IMR-90 (cell line): Measurements from ENCODE around the gene KCNF1. TPM values are rescaled to one million over a fixed set of nuclear protein-coding genes. Genes with fewer than 3 reads are reported as not detected.

Source experiments
- ATAC-seq: fragments of 200-7000 bp; cut with Tn5 transposase; 2 replicates; pipeline ENCODE4 v1.9.1; 2020; ENCODE audit warnings: low read depth, mild to moderate bottlenecking, moderate library complexity
- BruUV-seq: library from RNA; stranded (reverse); fragments of 400-500 nt; replicated peaks from 2 replicates; lab custom pipeline; 2021; lab: Mats Ljungman, UMichigan
- CTCF ChIA-PET: fragments of 300-600 bp; formaldehyde crosslinking; extraction: SDS; loops from one replicate; lab custom pipeline; 2021; ENCODE audit warnings: antibody characterized with exemption; lab: Yijun Ruan, JAX
- POLR2A ChIA-PET: fragments of 300-600 bp; sonication (Branson Sonifier 250); formaldehyde crosslinking; loops from one replicate; lab custom pipeline; 2022; ENCODE audit warnings: antibody characterized with exemption; ENCODE audit not compliant: unreplicated experiment; lab: Charles Lee
- DNase-seq: peaks from one replicate; pipeline ENCODE4 v3.0.0; 2013
- H2AFZ ChIP-seq: replicated peaks from 2 replicates; pipeline ENCODE3; 2013; ENCODE audit warnings: low read length, mild to moderate bottlenecking; ENCODE audit not compliant: poor library complexity
- H2AK5ac ChIP-seq: 2 replicates; pipeline ENCODE4 v1.6.1; 2013; ENCODE audit warnings: low read depth, low read length, inconsistent platforms
- H2AK9ac ChIP-seq: replicated peaks from 2 replicates; pipeline ENCODE3; 2013; ENCODE audit warnings: mild to moderate bottlenecking, low read depth, low read length, moderate library complexity; ENCODE audit not compliant: poor library complexity
- H2BK120ac ChIP-seq: 2 replicates; pipeline ENCODE4 v1.6.1; 2013; ENCODE audit warnings: low read depth, low read length, inconsistent platforms
- H2BK15ac ChIP-seq: 3 replicates; pipeline ENCODE4 v1.6.1; 2013; ENCODE audit warnings: low read depth, low read length, inconsistent platforms
- H2BK20ac ChIP-seq: 2 replicates; pipeline ENCODE4 v1.6.1; 2013; ENCODE audit warnings: low read depth, mild to moderate bottlenecking, inconsistent platforms, low read length, moderate library complexity
- H2BK5ac ChIP-seq: 2 replicates; pipeline ENCODE4 v1.6.1; 2013; ENCODE audit warnings: mild to moderate bottlenecking, low read depth, low read length, inconsistent platforms; ENCODE audit not compliant: poor library complexity, severe bottlenecking
- H3K14ac ChIP-seq: replicated peaks from 2 replicates; pipeline ENCODE4 v1.6.1; 2013; ENCODE audit warnings: low read depth, low read length, inconsistent platforms
- H3K18ac ChIP-seq: 2 replicates; pipeline ENCODE4 v1.6.1; 2013; ENCODE audit warnings: low read depth, low read length, control low read depth
- H3K23ac ChIP-seq: 2 replicates; pipeline ENCODE4 v1.6.1; 2013; ENCODE audit warnings: low read depth, low read length, inconsistent platforms
- H3K27ac ChIP-seq: 2 replicates; pipeline ENCODE4 v1.5.1; 2013; ENCODE audit warnings: mild to moderate bottlenecking, control low read depth, low read length; ENCODE audit not compliant: insufficient read depth
- H3K27me3 ChIP-seq: 2 replicates; pipeline ENCODE4 v1.6.1; 2013; ENCODE audit warnings: low read length; ENCODE audit not compliant: control insufficient read depth, insufficient read depth
- H3K36me3 ChIP-seq: 2 replicates; pipeline ENCODE4 v1.6.1; 2013; ENCODE audit warnings: low read length, mixed read lengths; ENCODE audit not compliant: control insufficient read depth, insufficient read depth
- H3K4ac ChIP-seq: 2 replicates; pipeline ENCODE4 v1.6.1; 2013; ENCODE audit warnings: low read depth, low read length, inconsistent platforms
- H3K4me1 ChIP-seq: 2 replicates; pipeline ENCODE4 v1.6.1; 2013; ENCODE audit warnings: low read length, mixed read lengths; ENCODE audit not compliant: control insufficient read depth, insufficient read depth
- H3K4me2 ChIP-seq: 2 replicates; pipeline ENCODE4 v1.6.1; 2013; ENCODE audit warnings: low read depth, mild to moderate bottlenecking, control low read depth, low read length, moderate library complexity
- H3K4me3 ChIP-seq: 2 replicates; pipeline ENCODE4 v1.5.1; 2013; ENCODE audit warnings: low read depth, mild to moderate bottlenecking, control low read depth, low read length, moderate library complexity; ENCODE audit not compliant: insufficient read depth
- H3K56ac ChIP-seq: 2 replicates; pipeline ENCODE4 v1.6.1; 2013; ENCODE audit warnings: low read length, inconsistent platforms; ENCODE audit not compliant: insufficient read depth; ENCODE audit errors: extremely low read depth
- H3K79me1 ChIP-seq, 2 experiments: 2 replicates each; pipeline ENCODE4 v1.6.1; 2013; ENCODE audit warnings: low read length in 2 of 2, inconsistent platforms in 1 of 2, low read depth in 1 of 2
- H3K9ac ChIP-seq: 2 replicates; pipeline ENCODE4 v1.6.1; 2013; ENCODE audit warnings: low read depth, low read length, control low read depth
- H3K9me1 ChIP-seq: 2 replicates; pipeline ENCODE4 v1.6.1; 2013; ENCODE audit warnings: low read length, inconsistent platforms; ENCODE audit not compliant: insufficient read depth
- H3K9me3 ChIP-seq: 2 replicates; pipeline ENCODE4 v1.6.1; 2013; ENCODE audit warnings: low read length; ENCODE audit not compliant: control insufficient read depth, insufficient read depth
- H4K20me1 ChIP-seq: 2 replicates; pipeline ENCODE4 v1.6.1; 2013; ENCODE audit warnings: low read length, inconsistent platforms; ENCODE audit not compliant: insufficient read depth
- H4K5ac ChIP-seq: 2 replicates; pipeline ENCODE4 v1.6.1; 2013; ENCODE audit warnings: mild to moderate bottlenecking, low read depth, low read length, control low read depth
- H4K8ac ChIP-seq, 2 experiments: 2 replicates each; pipeline ENCODE4 v1.6.1; 2013; ENCODE audit warnings: low read depth in 2 of 2, low read length in 2 of 2, control low read depth in 1 of 2, inconsistent platforms in 1 of 2
- H4K91ac ChIP-seq: 2 replicates; pipeline ENCODE4 v1.6.1; 2013; ENCODE audit warnings: low read depth, low read length, inconsistent platforms; ENCODE audit not compliant: insufficient read depth
- BHLHE40 ChIP-seq: fragments of 150-350 bp; IDR thresholded peaks from 2 replicates; pipeline ENCODE4 v1.6.1; 2016; ENCODE audit warnings: mild to moderate bottlenecking, low read depth, low read length
- CEBPB ChIP-seq: IDR thresholded peaks from 2 replicates; pipeline ENCODE4 v1.6.1; 2012; ENCODE audit warnings: low read depth, low read length, improper control_type of control experiment
- CHD1 ChIP-seq: IDR thresholded peaks from 2 replicates; pipeline ENCODE4 v1.6.1; 2012; ENCODE audit warnings: low read depth, low read length, improper control_type of control experiment
- FOS ChIP-seq: fragments of 150-350 bp; IDR thresholded peaks from 2 replicates; pipeline ENCODE4 v1.6.1; 2016; ENCODE audit warnings: low read depth, low read length
- MAFK ChIP-seq: IDR thresholded peaks from 2 replicates; pipeline ENCODE4 v1.6.1; 2012; ENCODE audit warnings: low read depth, low read length, improper control_type of control experiment
- MAZ ChIP-seq: IDR thresholded peaks from 2 replicates; pipeline ENCODE4 v1.6.1; 2012; ENCODE audit warnings: low read depth, mild to moderate bottlenecking, low read length, improper control_type of control experiment, moderate library complexity, borderline replicate concordance
- MXI1 ChIP-seq: IDR thresholded peaks from 2 replicates; pipeline ENCODE4 v1.6.1; 2012; ENCODE audit warnings: low read depth, mild to moderate bottlenecking, low read length, moderate library complexity, borderline replicate concordance
- NFE2L2 ChIP-seq: fragments of 150-350 bp; IDR thresholded peaks from 2 replicates; pipeline ENCODE4 v1.6.1; 2016; ENCODE audit warnings: low read depth, mild to moderate bottlenecking, low read length
- POLR2A ChIP-seq: IDR thresholded peaks from 2 replicates; pipeline ENCODE4 v1.6.1; 2012; ENCODE audit warnings: mild to moderate bottlenecking, low read depth, low read length
- RAD21 ChIP-seq: IDR thresholded peaks from 2 replicates; pipeline ENCODE4 v1.6.1; 2012; ENCODE audit warnings: low read length, improper control_type of control experiment
- RCOR1 ChIP-seq: IDR thresholded peaks from 2 replicates; pipeline ENCODE4 v1.6.1; 2012; ENCODE audit warnings: mild to moderate bottlenecking, low read length, improper control_type of control experiment; ENCODE audit not compliant: insufficient replicate concordance
- RFX5 ChIP-seq: IDR thresholded peaks from 2 replicates; pipeline ENCODE4 v1.8.0; 2012; ENCODE audit warnings: low read depth, mild to moderate bottlenecking, low read length, moderate library complexity
- SMC3 ChIP-seq: fragments of 150-350 bp; IDR thresholded peaks from 2 replicates; pipeline ENCODE4 v1.6.1; 2016; ENCODE audit warnings: low read depth, mild to moderate bottlenecking, antibody characterized with exemption, low read length, moderate library complexity
- dilution Hi-C: fragments of 300-500 bp; cut with HindIII; formaldehyde crosslinking; loops from one replicate; pipeline ENCODE4 v1.14.3; 2018; ENCODE audit warnings: low sequenced_read_pairs; ENCODE audit not compliant: unreplicated experiment
- in situ Hi-C: fragments of 300-500 bp; cut with MboI; formaldehyde crosslinking; loops from 3 replicates; pipeline ENCODE4 v1.14.3; 2019; ENCODE audit warnings: low sequenced_read_pairs, inconsistent platforms, mixed read lengths
- intact Hi-C: fragments of 100-400 bp; cut with micrococcal nuclease; formaldehyde crosslinking; loops from 2 replicates; pipeline ENCODE4 v1.10.0; 2022
- polyA plus RNA-seq, 3 experiments: library from polyadenylated mRNA; depleted of rRNA; stranded (reverse); fragments of >200 nt; gene quantifications; 2 replicates each; pipeline ENCODE4 v1.2.3, GENCODE V29; 2012; ENCODE audit warnings: low replicate concordance in 1 of 3
- total RNA-seq: library from RNA; depleted of rRNA; stranded (reverse); fragments of >200 nt; gene quantifications from 2 replicates; pipeline ENCODE4 v1.2.3, GENCODE V29; 2012
- TF ChIP-seq, protein P1 (sequence below): conservative IDR thresholded peaks from 2 replicates; pipeline ENCODE4 v1.5.1; 2012; ENCODE audit warnings: mild to moderate bottlenecking, low read depth, low read length, improper control_type of control experiment
- TF ChIP-seq, protein P2 (sequence below): fragments of 150-350 bp; IDR thresholded peaks from 2 replicates; pipeline ENCODE4 v1.6.1; 2016; ENCODE audit warnings: low read depth, mild to moderate bottlenecking, low read length, moderate library complexity, borderline replicate concordance
- TF ChIP-seq, protein P3 (sequence below): fragments of 150-350 bp; IDR thresholded peaks from 2 replicates; pipeline ENCODE4 v1.6.1; 2017; ENCODE audit warnings: mild to moderate bottlenecking, antibody characterized with exemption, low read length, low read depth

KCNF1 gene
- total and polyA plus RNA-seq, 2 of the 4 experiments (the other 2 are of a cell fraction), result 0.54 to 1.4 TPM

DNA sequence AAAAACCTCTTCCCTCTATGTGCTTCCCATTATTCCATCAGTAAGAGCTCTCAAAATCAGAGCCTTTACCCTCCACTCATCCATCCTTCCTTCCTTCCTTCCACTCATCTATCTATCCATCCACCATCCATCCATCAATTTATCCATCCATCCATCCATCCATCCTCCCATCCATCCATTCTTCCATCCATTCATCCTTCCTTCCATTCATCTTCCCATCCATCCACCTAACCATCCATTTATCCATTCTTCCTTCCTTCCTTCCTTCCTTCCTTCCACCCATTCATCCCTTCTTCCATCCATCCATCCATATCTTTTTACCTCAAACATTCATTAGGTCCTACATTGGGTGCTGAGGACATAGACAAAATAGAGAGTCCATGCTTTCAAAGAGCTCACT, 19.4 kb upstream of the KCNF1 start:
- no peak overlapping the region for H3K9ac ChIP-seq
- ChIA-PET POLR2A (no interaction called here), CTCF (no interaction called here)
- H2AK9ac ChIP-seq, result no peak overlapping the region
- no peak for ATAC-seq
- no peak overlapping the region for H4K5ac ChIP-seq
- no peak overlapping the region for H4K91ac ChIP-seq
- H3K56ac ChIP-seq, result no peak overlapping the region
- no peak overlapping the region for H2AFZ ChIP-seq
- H2BK5ac ChIP-seq, result peak overlapping the region; percentile 37
- H2BK15ac ChIP-seq, result no peak overlapping the region
- no peak overlapping the region for H3K4me3 ChIP-seq
- no peaks in the 10 kb centered on the region for H3K79me1 ChIP-seq
- no peaks in the 10 kb centered on the region for H4K20me1 ChIP-seq
- H2BK120ac ChIP-seq, result no peak overlapping the region
- TF ChIP-seq, protein P1, sequence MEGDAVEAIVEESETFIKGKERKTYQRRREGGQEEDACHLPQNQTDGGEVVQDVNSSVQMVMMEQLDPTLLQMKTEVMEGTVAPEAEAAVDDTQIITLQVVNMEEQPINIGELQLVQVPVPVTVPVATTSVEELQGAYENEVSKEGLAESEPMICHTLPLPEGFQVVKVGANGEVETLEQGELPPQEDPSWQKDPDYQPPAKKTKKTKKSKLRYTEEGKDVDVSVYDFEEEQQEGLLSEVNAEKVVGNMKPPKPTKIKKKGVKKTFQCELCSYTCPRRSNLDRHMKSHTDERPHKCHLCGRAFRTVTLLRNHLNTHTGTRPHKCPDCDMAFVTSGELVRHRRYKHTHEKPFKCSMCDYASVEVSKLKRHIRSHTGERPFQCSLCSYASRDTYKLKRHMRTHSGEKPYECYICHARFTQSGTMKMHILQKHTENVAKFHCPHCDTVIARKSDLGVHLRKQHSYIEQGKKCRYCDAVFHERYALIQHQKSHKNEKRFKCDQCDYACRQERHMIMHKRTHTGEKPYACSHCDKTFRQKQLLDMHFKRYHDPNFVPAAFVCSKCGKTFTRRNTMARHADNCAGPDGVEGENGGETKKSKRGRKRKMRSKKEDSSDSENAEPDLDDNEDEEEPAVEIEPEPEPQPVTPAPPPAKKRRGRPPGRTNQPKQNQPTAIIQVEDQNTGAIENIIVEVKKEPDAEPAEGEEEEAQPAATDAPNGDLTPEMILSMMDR, result no peak
- TF ChIP-seq RFX5, result no peak
- TF ChIP-seq MXI1, result no peak
- no peak for TF ChIP-seq MAFK
- TF ChIP-seq RAD21, result no peak
- no peak for TF ChIP-seq CEBPB
- TF ChIP-seq FOS, result no peak
- TF ChIP-seq, protein P2, sequence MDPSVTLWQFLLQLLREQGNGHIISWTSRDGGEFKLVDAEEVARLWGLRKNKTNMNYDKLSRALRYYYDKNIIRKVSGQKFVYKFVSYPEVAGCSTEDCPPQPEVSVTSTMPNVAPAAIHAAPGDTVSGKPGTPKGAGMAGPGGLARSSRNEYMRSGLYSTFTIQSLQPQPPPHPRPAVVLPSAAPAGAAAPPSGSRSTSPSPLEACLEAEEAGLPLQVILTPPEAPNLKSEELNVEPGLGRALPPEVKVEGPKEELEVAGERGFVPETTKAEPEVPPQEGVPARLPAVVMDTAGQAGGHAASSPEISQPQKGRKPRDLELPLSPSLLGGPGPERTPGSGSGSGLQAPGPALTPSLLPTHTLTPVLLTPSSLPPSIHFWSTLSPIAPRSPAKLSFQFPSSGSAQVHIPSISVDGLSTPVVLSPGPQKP, result no peak
- TF ChIP-seq MAZ, result no peak
- TF ChIP-seq SMC3, result no peak
- TF ChIP-seq POLR2A, result no peak
- TF ChIP-seq, protein P3, sequence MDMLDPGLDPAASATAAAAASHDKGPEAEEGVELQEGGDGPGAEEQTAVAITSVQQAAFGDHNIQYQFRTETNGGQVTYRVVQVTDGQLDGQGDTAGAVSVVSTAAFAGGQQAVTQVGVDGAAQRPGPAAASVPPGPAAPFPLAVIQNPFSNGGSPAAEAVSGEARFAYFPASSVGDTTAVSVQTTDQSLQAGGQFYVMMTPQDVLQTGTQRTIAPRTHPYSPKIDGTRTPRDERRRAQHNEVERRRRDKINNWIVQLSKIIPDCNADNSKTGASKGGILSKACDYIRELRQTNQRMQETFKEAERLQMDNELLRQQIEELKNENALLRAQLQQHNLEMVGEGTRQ, result no peak
- TF ChIP-seq RCOR1, result no peak
- TF ChIP-seq NFE2L2, result no peak
- no peak for TF ChIP-seq CHD1
- no peak for TF ChIP-seq BHLHE40
- no peak overlapping the region for H3K14ac ChIP-seq
- no peak overlapping the region for H3K27ac ChIP-seq
- BruUV-seq, result no TSS peak
- H3K4ac ChIP-seq, result no peak overlapping the region
- no peaks in the 10 kb centered on the region for H3K9me1 ChIP-seq
- no peak overlapping the region for H2AK5ac ChIP-seq
- H3K36me3 ChIP-seq, result no peaks in the 10 kb centered on the region
- no peaks in the 10 kb centered on the region for H3K4me1 ChIP-seq
- H2BK20ac ChIP-seq, result no peak overlapping the region
- no peak overlapping the region for H3K4me2 ChIP-seq
- no peak overlapping the region for H4K8ac ChIP-seq
- intact Hi-C loops, result no loop called here
- H3K23ac ChIP-seq, result no peak overlapping the region
- no peak overlapping the region for H3K18ac ChIP-seq
- dilution Hi-C loops, result no loop called here
- H3K27me3 ChIP-seq, result peaks cover 58% of the 10 kb centered on the region
- no peaks in the 10 kb centered on the region; the same call in 1 of the 2 replicates for H3K9me3 ChIP-seq
- in situ Hi-C loops, result no loop called here
- DNase-seq, result no peak
